Measurements from ENCODE around the gene PLEKHG7.
A peak's percentile ranks its signal among the peaks of the same experiment; 100 is the strongest.
"Not testable (repeated sequence)": the region's sequence is repeated elsewhere in the genome, so short reads cannot be mapped to it uniquely, and the experiment has no call there.

The PLEKHG7 gene, protein sequence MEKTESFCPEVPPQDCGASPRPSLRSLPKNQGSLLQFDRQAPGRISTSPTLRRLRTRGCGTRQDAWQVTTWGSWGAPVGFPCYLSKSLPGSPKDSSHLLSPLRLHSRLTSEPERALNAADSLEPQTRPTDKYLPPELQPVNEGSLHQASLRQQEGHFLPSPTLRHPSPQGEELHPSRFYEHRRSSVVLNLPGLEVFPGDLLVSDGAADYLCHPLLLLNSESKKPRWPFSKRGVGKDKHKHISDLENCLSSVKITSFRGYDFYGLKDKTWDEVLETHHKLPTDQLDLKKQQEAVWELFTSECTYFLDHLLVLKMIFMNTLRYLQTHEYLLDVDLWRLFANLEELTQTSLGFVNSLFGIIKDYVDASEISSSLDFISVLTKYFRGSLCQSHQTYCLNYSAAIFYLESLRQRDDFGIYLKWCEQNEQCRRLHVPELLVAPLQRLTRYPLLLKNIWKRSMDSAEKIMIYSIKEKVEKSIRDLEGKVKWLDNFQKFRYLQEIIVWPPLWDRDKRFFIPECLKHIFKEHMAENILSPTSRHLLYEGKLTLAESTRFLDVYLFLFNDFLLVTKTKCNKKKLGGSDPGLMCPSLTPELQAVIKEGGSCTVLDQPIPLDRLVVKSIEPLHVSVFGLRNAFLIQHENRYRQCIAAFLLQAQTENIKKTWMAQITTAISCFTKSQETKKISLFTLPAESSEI

DNA sequence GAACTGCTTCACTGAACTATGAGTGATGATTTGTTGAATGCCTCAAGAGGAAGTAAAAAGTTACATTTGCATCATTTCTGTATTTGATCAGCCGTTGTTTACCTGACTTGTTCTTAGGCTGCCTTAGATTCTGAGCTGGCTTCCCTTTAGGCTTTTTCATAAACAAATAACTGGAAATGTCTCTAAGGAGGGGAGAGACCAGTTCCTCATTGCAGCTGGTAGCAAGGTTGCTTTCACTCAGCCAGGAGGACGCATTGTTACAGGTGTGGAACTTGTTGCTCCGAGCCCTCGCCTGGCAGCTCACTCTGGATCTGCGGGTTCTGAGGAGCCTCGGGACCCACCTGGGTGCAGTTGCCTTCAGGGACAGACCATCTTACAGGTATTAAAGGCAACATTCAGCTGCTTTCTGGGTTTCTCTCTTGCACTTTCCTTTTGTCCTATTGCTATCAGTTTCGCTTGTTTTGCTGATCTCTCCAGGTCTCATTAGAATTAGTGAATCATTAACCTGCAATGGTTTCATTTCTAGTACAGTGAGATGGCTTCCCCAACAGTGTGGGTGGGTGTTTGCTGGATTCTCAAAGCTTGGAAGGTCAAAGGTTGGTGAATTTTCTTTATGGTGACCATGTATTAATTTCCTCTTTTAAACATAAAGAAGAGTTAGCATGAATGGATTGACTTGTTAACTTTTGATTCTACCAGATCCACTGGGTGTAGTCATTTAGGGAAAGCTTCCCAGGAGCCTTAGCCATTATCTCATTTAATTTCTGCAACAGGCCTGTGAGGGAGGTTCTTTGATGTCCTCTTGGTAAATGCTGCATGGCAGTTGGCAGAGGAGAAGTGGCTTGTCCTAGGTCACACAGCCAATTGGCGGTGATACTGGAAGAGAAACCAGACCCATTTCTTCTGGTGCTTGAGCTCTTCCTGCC is at the start of gene PLEKHG7:
PLEKHG7 (plus strand) TSS at position 236 of the 926 bp plus-strand sequence. CDS start 3,643 bp downstream, outside the sequence.
- no peak for DNase-seq (ENCODE audit: low spot score)

DNA sequence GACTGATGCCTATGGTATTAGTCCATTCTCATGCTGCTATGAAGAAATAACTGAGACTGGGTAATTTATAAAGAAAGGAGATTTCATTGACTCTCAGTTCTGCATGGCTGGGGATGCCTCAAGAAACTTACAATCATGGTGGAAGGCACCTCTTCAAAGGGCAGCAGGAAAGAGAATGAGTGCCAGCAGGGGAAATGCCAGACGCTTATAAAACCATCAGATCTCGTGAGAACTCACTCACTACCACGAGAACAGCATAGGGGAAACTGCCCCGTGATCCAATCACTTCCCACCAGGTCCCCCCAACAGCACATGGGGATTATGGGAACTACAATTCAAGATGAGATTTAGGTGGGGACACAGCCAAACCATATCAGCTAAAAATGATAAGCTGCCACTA is 48.5 kb upstream of the PLEKHG7 start:
- not testable (repeated sequence) for DNase-seq (ENCODE audit: low spot score)

GRCh38 chr12:92654929-92655328 is 47.9 kb upstream of the PLEKHG7 start:
- no peak for DNase-seq (ENCODE audit: low spot score)

DNA sequence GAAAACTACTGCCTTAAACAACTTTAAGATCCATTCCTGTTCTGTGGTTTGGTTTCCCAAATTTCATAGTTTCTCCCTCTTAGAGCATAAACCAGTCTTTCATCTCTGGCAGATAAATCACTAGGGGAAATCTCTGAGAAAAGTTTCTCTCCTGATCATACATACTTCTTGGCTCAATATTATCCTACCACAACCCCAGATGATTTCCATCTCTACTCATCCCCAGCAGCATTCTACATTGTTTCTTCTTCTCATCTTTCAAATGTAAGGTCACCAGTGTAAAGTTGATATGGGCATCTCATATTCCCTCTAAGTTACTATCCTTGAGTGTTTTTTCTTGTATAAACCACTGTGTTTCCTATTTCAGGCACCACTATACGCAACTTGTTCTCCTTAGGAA is 45.9 kb upstream of the PLEKHG7 start:
- no peak for DNase-seq (ENCODE audit: low spot score)

DNA sequence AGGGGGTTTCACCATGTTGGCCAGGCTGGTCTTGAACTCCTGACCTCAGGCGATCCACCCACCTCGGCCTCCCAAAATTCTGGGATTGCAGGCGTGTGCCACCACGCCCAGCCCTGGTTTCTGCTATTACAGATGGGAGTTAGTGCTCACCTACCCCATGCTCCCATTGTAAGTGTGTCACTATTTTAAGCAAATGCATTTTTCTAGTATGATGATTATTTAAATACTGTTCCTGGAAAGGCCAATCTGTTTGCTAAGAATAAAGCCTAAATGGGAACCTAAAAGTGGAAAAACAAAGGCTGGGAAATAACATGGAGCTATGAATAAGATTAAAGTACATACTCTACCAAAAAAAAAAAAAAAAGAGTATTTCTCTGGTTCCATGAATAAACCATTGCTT is 45.0 kb upstream of the PLEKHG7 start:
- DNase-seq (ENCODE audit: low spot score): no peak

DNA sequence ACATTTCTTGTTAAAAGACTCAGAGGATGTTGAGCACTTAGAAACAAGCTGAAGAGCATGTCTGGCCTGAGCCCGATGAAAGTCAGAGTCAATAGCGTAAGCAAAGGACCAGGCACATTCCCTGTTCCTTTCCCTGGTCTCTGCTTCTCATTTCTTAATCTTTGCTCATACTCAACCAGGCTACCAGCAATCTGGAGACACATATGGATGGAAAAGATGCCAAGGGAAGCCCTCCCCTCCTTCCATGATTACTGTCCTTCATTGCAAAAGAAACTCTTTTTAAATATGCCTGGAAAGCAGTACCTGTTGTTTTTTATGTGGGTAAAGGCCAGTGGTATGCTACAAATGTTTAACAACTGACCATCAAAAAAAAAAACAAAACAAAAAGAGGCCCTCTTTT is 44.2 kb upstream of the PLEKHG7 start:
- DNase-seq (ENCODE audit: low spot score): no peak

DNA sequence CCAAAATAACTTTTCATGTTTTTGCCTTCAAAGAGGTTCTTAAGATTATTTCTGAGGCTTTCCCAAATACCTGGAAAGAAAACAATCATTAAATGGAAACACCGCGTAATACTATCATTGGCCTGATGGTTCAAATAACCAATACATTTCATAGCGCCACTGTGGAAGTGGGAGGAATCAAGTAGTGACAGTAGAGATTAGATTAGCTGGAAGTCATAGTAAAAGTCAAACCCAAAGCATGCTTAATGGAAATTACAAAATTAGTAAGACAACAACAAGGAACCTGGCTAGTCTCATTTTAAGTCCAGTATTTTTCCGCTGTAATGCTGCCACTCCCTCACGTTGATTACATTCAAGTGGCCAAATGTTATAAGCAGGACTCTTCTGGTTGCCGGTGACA is 41.5 kb upstream of the PLEKHG7 start:
- no peak for DNase-seq (ENCODE audit: low spot score)

DNA sequence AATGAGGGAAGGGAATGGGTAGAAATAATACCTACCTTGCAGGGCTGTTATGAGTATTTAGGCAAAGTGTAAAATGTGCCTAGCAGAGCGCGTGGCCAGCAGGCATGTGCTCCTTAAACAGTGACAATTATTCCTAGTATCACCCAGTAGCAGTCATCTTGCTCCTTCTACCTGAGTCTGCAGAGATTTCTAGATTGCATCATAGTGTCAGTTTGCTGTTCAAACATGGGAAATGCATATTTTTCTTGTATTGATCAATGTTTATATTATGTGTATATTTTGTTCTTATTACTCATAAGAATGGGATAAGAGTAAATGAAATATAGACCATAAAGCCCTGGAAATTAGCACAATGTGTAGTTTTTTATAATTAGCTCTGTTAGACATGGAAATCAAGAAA is 37.3 kb upstream of the PLEKHG7 start:
- no peak for DNase-seq (ENCODE audit: low spot score)

GRCh38 chr12:92668739-92669138 is 34.0 kb upstream of the PLEKHG7 start:
- no peak for DNase-seq (ENCODE audit: low spot score)

DNA sequence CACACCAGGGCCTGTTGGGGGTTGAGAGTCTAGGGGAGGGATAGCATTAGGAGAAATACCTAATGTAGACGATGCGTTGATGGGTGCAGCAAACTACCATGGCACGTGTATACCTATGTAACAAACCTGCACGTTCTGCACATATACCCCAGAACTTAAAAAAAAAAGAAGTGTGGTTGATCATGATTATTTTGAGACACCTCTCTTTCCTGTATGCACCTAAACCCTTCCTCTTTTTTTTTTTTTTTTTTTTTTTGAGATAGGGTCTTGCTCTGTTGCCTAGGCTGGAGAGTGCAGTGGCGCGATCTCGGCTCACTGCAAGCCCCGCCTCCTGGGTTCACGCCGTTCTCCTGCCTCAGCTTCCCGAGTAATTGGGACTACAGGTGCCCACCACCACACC is 31.3 kb upstream of the PLEKHG7 start:
- not testable (repeated sequence) for DNase-seq (ENCODE audit: low spot score)

GRCh38 chr12:92673756-92674155 is 29.0 kb upstream of the PLEKHG7 start:
- DNase-seq (ENCODE audit: low spot score): no peak

- no peak for DNase-seq (ENCODE audit: low spot score)
Observed at GRCh38 chr12:92674500-92674899, 28.3 kb upstream of the PLEKHG7 start.

DNA sequence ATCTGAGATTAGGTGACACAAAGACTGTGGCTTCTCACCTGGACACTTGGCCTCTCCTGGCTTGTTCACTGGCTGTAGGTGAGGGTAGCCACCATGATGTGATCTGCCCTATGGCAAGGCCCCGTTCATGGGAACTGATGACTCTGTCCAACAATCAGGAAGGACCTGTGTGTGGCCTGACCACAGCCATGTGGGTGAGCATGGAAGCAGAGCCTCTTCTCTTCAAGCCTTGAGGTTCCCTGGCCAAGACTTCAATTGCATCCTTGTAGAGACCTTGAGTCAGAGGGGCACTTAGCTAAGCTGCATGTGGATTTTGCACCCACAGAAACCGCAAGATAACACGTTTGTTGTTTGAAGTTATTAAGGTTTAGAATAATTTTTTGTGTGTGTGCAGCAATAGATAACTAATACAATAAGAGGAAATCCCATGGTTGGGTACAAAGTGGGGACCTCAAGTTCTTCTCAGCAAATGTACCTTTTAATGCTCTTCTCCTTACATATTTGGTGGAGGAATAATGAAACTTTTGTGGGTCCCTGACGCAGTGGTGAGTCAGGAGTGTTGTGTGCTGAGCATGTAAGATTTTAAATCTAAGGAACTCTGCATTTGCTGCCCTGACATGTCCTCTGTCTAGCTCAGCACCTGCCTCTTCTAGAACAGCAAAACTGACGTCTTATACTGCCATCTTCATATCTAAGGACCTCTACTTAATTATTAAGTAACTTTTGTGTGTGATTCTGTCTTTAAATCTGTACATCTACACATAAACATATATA is 27.5 kb upstream of the PLEKHG7 start:
- DNase-seq (ENCODE audit: low spot score): peak; percentile 48

DNA sequence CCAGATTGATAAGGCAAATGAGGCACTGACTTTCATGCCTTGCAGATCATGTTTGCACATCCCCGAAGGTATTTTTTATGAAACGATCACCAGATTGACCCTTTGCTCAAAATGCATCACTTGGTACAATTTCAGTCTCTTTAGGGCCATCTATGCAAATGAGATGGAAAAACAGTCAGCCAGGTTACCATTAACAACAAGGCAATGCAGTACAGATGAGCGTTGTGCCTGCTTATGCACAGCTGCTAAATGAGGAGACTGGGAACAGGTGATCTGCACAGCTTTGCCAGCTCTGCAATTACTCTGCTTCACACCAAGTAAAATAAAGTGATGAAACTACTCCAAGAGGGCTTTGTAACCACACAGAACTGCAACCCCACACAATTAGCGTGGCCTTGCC is 26.1 kb upstream of the PLEKHG7 start:
- DNase-seq (ENCODE audit: low spot score): peak; percentile 18

DNA sequence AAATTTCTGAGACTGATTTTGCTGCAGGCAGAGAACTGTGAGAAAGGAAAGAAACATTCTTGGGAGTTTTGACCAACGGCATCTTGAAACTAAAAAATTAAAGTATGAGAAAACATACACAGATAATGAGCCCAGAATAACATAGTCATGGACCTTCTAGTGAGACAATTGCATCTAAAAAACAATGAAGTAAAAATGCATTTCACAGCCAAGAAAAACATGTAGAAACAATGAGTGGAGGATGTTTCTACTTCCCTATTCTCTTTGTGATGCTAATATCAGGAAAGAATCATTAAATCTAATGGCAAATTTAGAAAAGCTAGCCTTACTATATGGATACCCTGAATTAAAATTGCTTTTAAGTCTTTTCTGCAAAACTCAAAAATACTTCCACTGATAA is 12.2 kb upstream of the PLEKHG7 start:
- DNase-seq (ENCODE audit: low spot score): no peak

- DNase-seq (ENCODE audit: low spot score): no peak
Observed at GRCh38 chr12:92695056-92695455, 7.7 kb upstream of the PLEKHG7 start.

- no peak for DNase-seq (ENCODE audit: low spot score)
Observed at GRCh38 chr12:92695577-92695976, 7.2 kb upstream of the PLEKHG7 start.

- DNase-seq (ENCODE audit: low spot score): no peak
Observed at GRCh38 chr12:92696216-92696615, 6.6 kb upstream of the PLEKHG7 start.

- no peak for DNase-seq (ENCODE audit: low spot score)
Observed at GRCh38 chr12:92698474-92698873, 4.3 kb upstream of the PLEKHG7 start.

GRCh38 chr12:92701441-92701840 is 1.3 kb upstream of the PLEKHG7 start:
- no peak for DNase-seq (ENCODE audit: low spot score)

DNA sequence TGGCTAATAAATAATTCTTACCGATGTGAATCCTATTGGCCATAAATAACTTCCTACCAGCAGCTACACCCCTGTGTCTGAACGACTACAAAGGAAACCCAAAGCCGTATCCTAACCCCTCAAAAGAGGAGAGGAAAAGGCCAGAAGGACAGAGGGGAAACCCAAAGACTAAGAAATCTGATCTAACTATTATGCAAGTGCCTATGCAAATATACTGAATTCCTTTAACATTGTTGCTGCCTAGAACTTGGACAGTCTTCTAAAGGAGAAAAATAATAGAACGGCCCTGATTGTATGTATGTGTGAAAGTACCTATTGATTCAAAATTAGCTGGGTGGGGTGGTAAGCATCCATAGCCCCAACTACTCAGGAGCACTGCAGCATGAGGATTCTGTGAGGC is 997 bp downstream of the PLEKHG7 start:
- no peak for DNase-seq (ENCODE audit: low spot score)

DNA sequence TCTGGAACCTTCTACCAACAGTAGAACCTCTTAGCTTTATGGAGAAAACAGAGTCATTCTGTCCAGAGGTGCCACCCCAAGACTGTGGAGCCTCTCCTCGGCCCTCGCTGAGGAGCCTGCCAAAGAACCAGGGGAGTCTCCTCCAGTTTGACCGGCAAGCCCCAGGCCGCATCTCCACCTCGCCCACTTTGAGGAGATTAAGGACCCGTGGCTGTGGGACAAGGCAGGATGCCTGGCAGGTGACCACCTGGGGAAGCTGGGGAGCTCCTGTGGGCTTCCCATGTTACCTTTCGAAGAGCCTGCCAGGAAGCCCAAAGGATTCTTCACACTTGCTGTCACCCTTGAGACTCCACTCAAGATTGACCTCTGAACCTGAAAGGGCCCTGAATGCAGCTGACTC is 3.8 kb downstream of the PLEKHG7 start:
- no peak for DNase-seq (ENCODE audit: low spot score)
